GM19043 (cell line): ENCODE data around the gene MRPL2.

ENCODE experiments used
- ATAC-seq: cut with Tn5 transposase; IDR thresholded peaks from one replicate; pipeline ENCODE4 v1.9.1; 2021; ENCODE audit warnings: low read depth; ENCODE audit not compliant: unreplicated experiment

MRPL2 gene

GRCh38 chr6:43021270-43022047 lies 37.8 kb downstream of the MRPL2 start, which contains the start of gene RRP36:
TSS of gene RRP36 (plus strand) at chr6:43021623. CDS start at chr6:43021655, 32 bp downstream.
- peak; percentile 67 for ATAC-seq

- no peak for ATAC-seq
Observed at GRCh38 chr6:43020847-43021246, 38.4 kb downstream of the MRPL2 start.

GRCh38 chr6:43020052-43020705 lies 39.1 kb downstream of the MRPL2 start:
- no peak for ATAC-seq

- ATAC-seq: no peak
Observed at GRCh38 chr6:43019152-43019551, 40.1 kb downstream of the MRPL2 start.

GRCh38 chr6:43016943-43017334 lies 42.3 kb downstream of the MRPL2 start:
- no peak for ATAC-seq

GRCh38 chr6:43016176-43016942 lies 42.9 kb downstream of the MRPL2 start:
- no peak for ATAC-seq

GRCh38 chr6:43014434-43014909 lies 44.8 kb downstream of the MRPL2 start:
- ATAC-seq: no peak

GRCh38 chr6:43013843-43014433 lies 45.3 kb downstream of the MRPL2 start, which contains the start of the genes KLHDC3 and MEA1:
TSS of gene KLHDC3 (plus strand) at chr6:43014249. CDS start at chr6:43017193, 2,944 bp downstream.
TSS of gene MEA1 (minus strand) at chr6:43013946. CDS start at chr6:43013813, 133 bp downstream.
- peak; percentile 91 for ATAC-seq

- peak; percentile 3 for ATAC-seq
Observed at GRCh38 chr6:43013097-43013842, 46.0 kb downstream of the MRPL2 start.

- no peak for ATAC-seq
Observed at GRCh38 chr6:43012364-43012763, 46.9 kb downstream of the MRPL2 start.

GRCh38 chr6:43011207-43011606 lies 48.0 kb downstream of the MRPL2 start:
- ATAC-seq: no peak

GRCh38 chr6:43009124-43009523 lies 50.1 kb downstream of the MRPL2 start:
- ATAC-seq: no peak

GRCh38 chr6:43007126-43007525 lies 52.1 kb downstream of the MRPL2 start:
- no peak for ATAC-seq

GRCh38 chr6:43006251-43006650 lies 53.0 kb downstream of the MRPL2 start:
- no peak for ATAC-seq

GRCh38 chr6:43005844-43006243 lies 53.4 kb downstream of the MRPL2 start:
- no peak for ATAC-seq
